GM23338 (cell line): ENCODE data around the gene DENND4C. TPM values are rescaled to one million over a fixed set of nuclear protein-coding genes. Genes with fewer than 3 reads are reported as not detected.

Experiments
- ATAC-seq: fragments of 200-7000 bp; cut with Tn5 transposase; 3 replicates; pipeline ENCODE4 v1.9.1; 2020
- DNase-seq: peaks from one replicate; pipeline ENCODE4 v3.0.0-alpha.2; 2015; ENCODE audit warnings: low spot score
- H2AFZ ChIP-seq: fragments of 200-600 bp; sonication (generic); 2 replicates; pipeline ENCODE4 v1.8.0; 2016; ENCODE audit warnings: antibody characterized with exemption, mild to moderate bottlenecking, moderate library complexity
- H3F3A ChIP-seq: fragments of 200-600 bp; sonication (generic); replicated peaks from 2 replicates; pipeline ENCODE4 v1.8.0; 2017; ENCODE audit warnings: antibody characterized with exemption, mixed run types, low read depth
- H3K27ac ChIP-seq: fragments of 200-600 bp; sonication (generic); 2 replicates; pipeline ENCODE4 v1.6.1; 2016; ENCODE audit warnings: low read depth
- H3K27me3 ChIP-seq: fragments of 200-600 bp; sonication (generic); 2 replicates; pipeline ENCODE4 v1.8.0; 2016; ENCODE audit warnings: mild to moderate bottlenecking, mixed run types, moderate library complexity; ENCODE audit not compliant: insufficient read depth
- H3K36me3 ChIP-seq: fragments of 200-600 bp; sonication (generic); 2 replicates; pipeline ENCODE4 v1.8.0; 2016; ENCODE audit warnings: mild to moderate bottlenecking; ENCODE audit not compliant: insufficient read depth
- H3K4me1 ChIP-seq: fragments of 200-600 bp; sonication (generic); 2 replicates; pipeline ENCODE4 v1.8.0; 2016; ENCODE audit warnings: mild to moderate bottlenecking, moderate library complexity; ENCODE audit not compliant: insufficient read depth
- H3K4me2 ChIP-seq: fragments of 200-600 bp; sonication (generic); 2 replicates; pipeline ENCODE4 v1.7.1; 2017; ENCODE audit warnings: mixed run types
- H3K4me3 ChIP-seq: fragments of 200-600 bp; sonication (generic); 2 replicates; pipeline ENCODE4 v1.6.1; 2016; ENCODE audit warnings: mixed run types
- H3K79me2 ChIP-seq: fragments of 200-600 bp; sonication (generic); replicated peaks from 2 replicates; pipeline ENCODE4 v1.8.0; 2017; ENCODE audit warnings: mild to moderate bottlenecking; ENCODE audit not compliant: insufficient read depth
- H3K9me2 ChIP-seq: fragments of 200-600 bp; sonication (generic); 2 replicates; pipeline ENCODE4 v1.8.0; 2017; ENCODE audit not compliant: insufficient read depth
- H4K20me1 ChIP-seq: fragments of 200-600 bp; sonication (generic); replicated peaks from 2 replicates; pipeline ENCODE4 v1.8.0; 2017; ENCODE audit warnings: mild to moderate bottlenecking; ENCODE audit not compliant: insufficient read depth
- H3K27ac Mint-ChIP-seq: 2 replicates; pipeline ENCODE4 v1.8.0; 2020; ENCODE audit warnings: inconsistent platforms, mild to moderate bottlenecking, moderate library complexity, mixed read lengths
- H3K27me3 Mint-ChIP-seq: 3 replicates; pipeline ENCODE4 v1.8.0; 2022; ENCODE audit warnings: low read depth, mild to moderate bottlenecking, moderate library complexity, mixed read lengths, inconsistent platforms; ENCODE audit not compliant: insufficient read depth, poor library complexity
- H3K36me3 Mint-ChIP-seq: 3 replicates; pipeline ENCODE4 v1.8.0; 2021; ENCODE audit warnings: low read depth, mild to moderate bottlenecking, inconsistent platforms, moderate library complexity, mixed read lengths
- H3K4me1 Mint-ChIP-seq: 3 replicates; pipeline ENCODE4 v1.8.0; 2020; ENCODE audit warnings: mild to moderate bottlenecking, inconsistent platforms, mixed read lengths
- H3K4me3 Mint-ChIP-seq: 3 replicates; pipeline ENCODE4 v1.8.0; 2021; ENCODE audit warnings: moderate library complexity, mild to moderate bottlenecking, inconsistent platforms, mixed read lengths
- H3K9me3 Mint-ChIP-seq: 3 replicates; pipeline ENCODE4 v1.8.0; 2020; ENCODE audit warnings: moderate library complexity, mild to moderate bottlenecking, inconsistent platforms, mixed read lengths
- CREB1 ChIP-seq: fragments of 250-450 bp; sonication (Bioruptor Pico); IDR thresholded peaks from 2 replicates; pipeline ENCODE4 v1.5.0; 2020; ENCODE audit warnings: low read depth, mild to moderate bottlenecking, moderate library complexity
- EZH2 ChIP-seq: fragments of 200-600 bp; sonication (generic); IDR thresholded peaks from one replicate; pipeline ENCODE4 v1.8.0; 2017; ENCODE audit warnings: antibody characterized with exemption, mild to moderate bottlenecking, low read depth; ENCODE audit not compliant: unreplicated experiment
- EZH2phosphoT487 ChIP-seq: fragments of 200-600 bp; sonication (generic); IDR thresholded peaks from one replicate; pipeline ENCODE4 v1.8.1; 2018; ENCODE audit warnings: antibody characterized with exemption; ENCODE audit not compliant: unreplicated experiment
- JUNB ChIP-seq: IDR thresholded peaks from one replicate; pipeline ENCODE4 v1.6.1; 2016; ENCODE audit warnings: antibody characterized with exemption; ENCODE audit not compliant: unreplicated experiment
- NANOG ChIP-seq: IDR thresholded peaks from 2 replicates; pipeline ENCODE4 v1.6.1; 2016; ENCODE audit warnings: antibody characterized with exemption, borderline replicate concordance
- POLR2AphosphoS5 ChIP-seq: IDR thresholded peaks from 2 replicates; pipeline ENCODE4 v1.6.1; 2016; ENCODE audit warnings: antibody characterized with exemption, low read depth
- STAT1 ChIP-seq: IDR thresholded peaks from one replicate; pipeline ENCODE4 v1.6.1; 2016; ENCODE audit warnings: antibody characterized with exemption; ENCODE audit not compliant: unreplicated experiment
- ZNF114 ChIP-seq: fragments of 250-450 bp; sonication (Bioruptor Pico); IDR thresholded peaks from 2 replicates; pipeline ENCODE4 v1.5.0; 2020; ENCODE audit warnings: mild to moderate bottlenecking, moderate library complexity
- ZNF331 ChIP-seq: fragments of 250-450 bp; sonication (Bioruptor Pico); IDR thresholded peaks from 2 replicates; pipeline ENCODE4 v1.5.0; 2020; ENCODE audit warnings: low read depth, mild to moderate bottlenecking, moderate library complexity
- polyA plus RNA-seq: library from polyadenylated mRNA; unstranded; fragments of >200 nt; fragmentation: Nextera tagmentation; extraction: Ambion mirVana; gene quantifications from 2 replicates; pipeline ENCODE4 v1.2.1, GENCODE V29; 2016
- total RNA-seq: library from RNA; depleted of rRNA; stranded (reverse); fragments of >200 nt; shearing (Covaris generic); gene quantifications from 2 replicates; pipeline ENCODE4 v1.2.3, GENCODE V29; 2014
- TF ChIP-seq, protein P1 (sequence below), 2 experiments: fragments of 200-600 bp in 1 of 2; sonication (generic) in 1 of 2; conservative IDR thresholded peaks; 2 replicates each; pipeline versions ENCODE4 v1.5.1 to v1.6.1; 2016 to 2017; ENCODE audit warnings: antibody characterized with exemption in 2 of 2, low read depth in 2 of 2, mild to moderate bottlenecking in 2 of 2, moderate library complexity in 1 of 2
- TF ChIP-seq, protein P2 (sequence below): IDR thresholded peaks from 2 replicates; pipeline ENCODE4 v1.6.1; 2016; ENCODE audit warnings: antibody characterized with exemption
- TF ChIP-seq, protein P3 (sequence below): IDR thresholded peaks from one replicate; pipeline ENCODE4 v1.6.1; 2018; ENCODE audit warnings: antibody characterized with exemption; ENCODE audit not compliant: unreplicated experiment
- TF ChIP-seq, protein P4 (sequence below): fragments of 250-450 bp; sonication (Bioruptor Pico); IDR thresholded peaks from 2 replicates; pipeline ENCODE4 v1.5.0; 2020; ENCODE audit warnings: mild to moderate bottlenecking, moderate library complexity

Gene DENND4C
- total and polyA plus RNA-seq, 2 experiments from 2014 or later: 6.4 to 30.8 TPM

DNA sequence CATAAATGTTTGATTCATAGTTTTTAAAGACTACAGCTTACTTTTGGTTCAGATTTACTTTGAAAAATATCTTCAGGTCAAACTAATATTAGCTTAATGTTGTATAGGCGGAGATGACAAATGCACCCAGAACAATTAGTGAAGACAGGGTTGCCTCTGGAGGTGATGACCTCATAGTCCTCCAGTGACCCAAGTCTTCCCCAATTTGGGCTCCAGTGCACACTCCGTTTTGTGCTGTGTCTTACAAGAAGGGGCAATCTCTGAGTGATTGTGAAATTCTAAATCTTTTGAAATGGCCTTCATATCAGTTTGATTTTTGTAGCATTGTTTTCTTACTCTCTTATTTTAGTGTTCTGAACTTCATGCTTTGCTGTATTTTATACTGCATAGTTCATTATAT, 57.6 kb downstream of the DENND4C start:
- Histone ChIP-seq H3K4me3 (no peak overlapping the region), H3K36me3 (peaks cover 4% of the 10 kb centered on the region), H2AFZ (no peak overlapping the region), H3K4me2 (no peak overlapping the region), H3K9me2 (no peaks in the 10 kb centered on the region), H3K27me3 (no peaks in the 10 kb centered on the region), H3K79me2 (peaks cover 29% of the 10 kb centered on the region), H3F3A (no peaks in the 10 kb centered on the region), H3K4me1 (no peaks in the 10 kb centered on the region), H3K27ac (no peak overlapping the region), H4K20me1 (no peaks in the 10 kb centered on the region; the same call in 1 of the 2 replicates)
- Mint-ChIP-seq H3K27ac (no peak overlapping the region), H3K4me1 (no peaks in the 10 kb centered on the region), H3K36me3 (peaks cover 19% of the 10 kb centered on the region; the same call in 2 of the 3 replicates), H3K9me3 (no peaks in the 10 kb centered on the region), H3K27me3 (peaks cover 2% of the 10 kb centered on the region), H3K4me3 (no peak overlapping the region)
- ATAC-seq (no peak), DNase-seq (no peak)
- TF ChIP-seq EZH2phosphoT487 (no peak), JUNB (no peak), STAT1 (no peak), ZNF114 (CRISPR knock-in tag) (no peak), POLR2AphosphoS5 (no peak), EZH2 (no peak), CREB1 (CRISPR knock-in tag) (no peak), ZNF331 (no peak), NANOG (no peak)
- TF ChIP-seq, protein P1, sequence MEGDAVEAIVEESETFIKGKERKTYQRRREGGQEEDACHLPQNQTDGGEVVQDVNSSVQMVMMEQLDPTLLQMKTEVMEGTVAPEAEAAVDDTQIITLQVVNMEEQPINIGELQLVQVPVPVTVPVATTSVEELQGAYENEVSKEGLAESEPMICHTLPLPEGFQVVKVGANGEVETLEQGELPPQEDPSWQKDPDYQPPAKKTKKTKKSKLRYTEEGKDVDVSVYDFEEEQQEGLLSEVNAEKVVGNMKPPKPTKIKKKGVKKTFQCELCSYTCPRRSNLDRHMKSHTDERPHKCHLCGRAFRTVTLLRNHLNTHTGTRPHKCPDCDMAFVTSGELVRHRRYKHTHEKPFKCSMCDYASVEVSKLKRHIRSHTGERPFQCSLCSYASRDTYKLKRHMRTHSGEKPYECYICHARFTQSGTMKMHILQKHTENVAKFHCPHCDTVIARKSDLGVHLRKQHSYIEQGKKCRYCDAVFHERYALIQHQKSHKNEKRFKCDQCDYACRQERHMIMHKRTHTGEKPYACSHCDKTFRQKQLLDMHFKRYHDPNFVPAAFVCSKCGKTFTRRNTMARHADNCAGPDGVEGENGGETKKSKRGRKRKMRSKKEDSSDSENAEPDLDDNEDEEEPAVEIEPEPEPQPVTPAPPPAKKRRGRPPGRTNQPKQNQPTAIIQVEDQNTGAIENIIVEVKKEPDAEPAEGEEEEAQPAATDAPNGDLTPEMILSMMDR (conservative IDR thresholded peaks at IDR 0.05; ENCODE audit: low read depth in 2 of 2): no peak
- TF ChIP-seq, protein P2, sequence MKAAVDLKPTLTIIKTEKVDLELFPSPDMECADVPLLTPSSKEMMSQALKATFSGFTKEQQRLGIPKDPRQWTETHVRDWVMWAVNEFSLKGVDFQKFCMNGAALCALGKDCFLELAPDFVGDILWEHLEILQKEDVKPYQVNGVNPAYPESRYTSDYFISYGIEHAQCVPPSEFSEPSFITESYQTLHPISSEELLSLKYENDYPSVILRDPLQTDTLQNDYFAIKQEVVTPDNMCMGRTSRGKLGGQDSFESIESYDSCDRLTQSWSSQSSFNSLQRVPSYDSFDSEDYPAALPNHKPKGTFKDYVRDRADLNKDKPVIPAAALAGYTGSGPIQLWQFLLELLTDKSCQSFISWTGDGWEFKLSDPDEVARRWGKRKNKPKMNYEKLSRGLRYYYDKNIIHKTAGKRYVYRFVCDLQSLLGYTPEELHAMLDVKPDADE: no peak
- TF ChIP-seq, protein P3, sequence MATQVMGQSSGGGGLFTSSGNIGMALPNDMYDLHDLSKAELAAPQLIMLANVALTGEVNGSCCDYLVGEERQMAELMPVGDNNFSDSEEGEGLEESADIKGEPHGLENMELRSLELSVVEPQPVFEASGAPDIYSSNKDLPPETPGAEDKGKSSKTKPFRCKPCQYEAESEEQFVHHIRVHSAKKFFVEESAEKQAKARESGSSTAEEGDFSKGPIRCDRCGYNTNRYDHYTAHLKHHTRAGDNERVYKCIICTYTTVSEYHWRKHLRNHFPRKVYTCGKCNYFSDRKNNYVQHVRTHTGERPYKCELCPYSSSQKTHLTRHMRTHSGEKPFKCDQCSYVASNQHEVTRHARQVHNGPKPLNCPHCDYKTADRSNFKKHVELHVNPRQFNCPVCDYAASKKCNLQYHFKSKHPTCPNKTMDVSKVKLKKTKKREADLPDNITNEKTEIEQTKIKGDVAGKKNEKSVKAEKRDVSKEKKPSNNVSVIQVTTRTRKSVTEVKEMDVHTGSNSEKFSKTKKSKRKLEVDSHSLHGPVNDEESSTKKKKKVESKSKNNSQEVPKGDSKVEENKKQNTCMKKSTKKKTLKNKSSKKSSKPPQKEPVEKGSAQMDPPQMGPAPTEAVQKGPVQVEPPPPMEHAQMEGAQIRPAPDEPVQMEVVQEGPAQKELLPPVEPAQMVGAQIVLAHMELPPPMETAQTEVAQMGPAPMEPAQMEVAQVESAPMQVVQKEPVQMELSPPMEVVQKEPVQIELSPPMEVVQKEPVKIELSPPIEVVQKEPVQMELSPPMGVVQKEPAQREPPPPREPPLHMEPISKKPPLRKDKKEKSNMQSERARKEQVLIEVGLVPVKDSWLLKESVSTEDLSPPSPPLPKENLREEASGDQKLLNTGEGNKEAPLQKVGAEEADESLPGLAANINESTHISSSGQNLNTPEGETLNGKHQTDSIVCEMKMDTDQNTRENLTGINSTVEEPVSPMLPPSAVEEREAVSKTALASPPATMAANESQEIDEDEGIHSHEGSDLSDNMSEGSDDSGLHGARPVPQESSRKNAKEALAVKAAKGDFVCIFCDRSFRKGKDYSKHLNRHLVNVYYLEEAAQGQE: no peak
- TF ChIP-seq, protein P4, sequence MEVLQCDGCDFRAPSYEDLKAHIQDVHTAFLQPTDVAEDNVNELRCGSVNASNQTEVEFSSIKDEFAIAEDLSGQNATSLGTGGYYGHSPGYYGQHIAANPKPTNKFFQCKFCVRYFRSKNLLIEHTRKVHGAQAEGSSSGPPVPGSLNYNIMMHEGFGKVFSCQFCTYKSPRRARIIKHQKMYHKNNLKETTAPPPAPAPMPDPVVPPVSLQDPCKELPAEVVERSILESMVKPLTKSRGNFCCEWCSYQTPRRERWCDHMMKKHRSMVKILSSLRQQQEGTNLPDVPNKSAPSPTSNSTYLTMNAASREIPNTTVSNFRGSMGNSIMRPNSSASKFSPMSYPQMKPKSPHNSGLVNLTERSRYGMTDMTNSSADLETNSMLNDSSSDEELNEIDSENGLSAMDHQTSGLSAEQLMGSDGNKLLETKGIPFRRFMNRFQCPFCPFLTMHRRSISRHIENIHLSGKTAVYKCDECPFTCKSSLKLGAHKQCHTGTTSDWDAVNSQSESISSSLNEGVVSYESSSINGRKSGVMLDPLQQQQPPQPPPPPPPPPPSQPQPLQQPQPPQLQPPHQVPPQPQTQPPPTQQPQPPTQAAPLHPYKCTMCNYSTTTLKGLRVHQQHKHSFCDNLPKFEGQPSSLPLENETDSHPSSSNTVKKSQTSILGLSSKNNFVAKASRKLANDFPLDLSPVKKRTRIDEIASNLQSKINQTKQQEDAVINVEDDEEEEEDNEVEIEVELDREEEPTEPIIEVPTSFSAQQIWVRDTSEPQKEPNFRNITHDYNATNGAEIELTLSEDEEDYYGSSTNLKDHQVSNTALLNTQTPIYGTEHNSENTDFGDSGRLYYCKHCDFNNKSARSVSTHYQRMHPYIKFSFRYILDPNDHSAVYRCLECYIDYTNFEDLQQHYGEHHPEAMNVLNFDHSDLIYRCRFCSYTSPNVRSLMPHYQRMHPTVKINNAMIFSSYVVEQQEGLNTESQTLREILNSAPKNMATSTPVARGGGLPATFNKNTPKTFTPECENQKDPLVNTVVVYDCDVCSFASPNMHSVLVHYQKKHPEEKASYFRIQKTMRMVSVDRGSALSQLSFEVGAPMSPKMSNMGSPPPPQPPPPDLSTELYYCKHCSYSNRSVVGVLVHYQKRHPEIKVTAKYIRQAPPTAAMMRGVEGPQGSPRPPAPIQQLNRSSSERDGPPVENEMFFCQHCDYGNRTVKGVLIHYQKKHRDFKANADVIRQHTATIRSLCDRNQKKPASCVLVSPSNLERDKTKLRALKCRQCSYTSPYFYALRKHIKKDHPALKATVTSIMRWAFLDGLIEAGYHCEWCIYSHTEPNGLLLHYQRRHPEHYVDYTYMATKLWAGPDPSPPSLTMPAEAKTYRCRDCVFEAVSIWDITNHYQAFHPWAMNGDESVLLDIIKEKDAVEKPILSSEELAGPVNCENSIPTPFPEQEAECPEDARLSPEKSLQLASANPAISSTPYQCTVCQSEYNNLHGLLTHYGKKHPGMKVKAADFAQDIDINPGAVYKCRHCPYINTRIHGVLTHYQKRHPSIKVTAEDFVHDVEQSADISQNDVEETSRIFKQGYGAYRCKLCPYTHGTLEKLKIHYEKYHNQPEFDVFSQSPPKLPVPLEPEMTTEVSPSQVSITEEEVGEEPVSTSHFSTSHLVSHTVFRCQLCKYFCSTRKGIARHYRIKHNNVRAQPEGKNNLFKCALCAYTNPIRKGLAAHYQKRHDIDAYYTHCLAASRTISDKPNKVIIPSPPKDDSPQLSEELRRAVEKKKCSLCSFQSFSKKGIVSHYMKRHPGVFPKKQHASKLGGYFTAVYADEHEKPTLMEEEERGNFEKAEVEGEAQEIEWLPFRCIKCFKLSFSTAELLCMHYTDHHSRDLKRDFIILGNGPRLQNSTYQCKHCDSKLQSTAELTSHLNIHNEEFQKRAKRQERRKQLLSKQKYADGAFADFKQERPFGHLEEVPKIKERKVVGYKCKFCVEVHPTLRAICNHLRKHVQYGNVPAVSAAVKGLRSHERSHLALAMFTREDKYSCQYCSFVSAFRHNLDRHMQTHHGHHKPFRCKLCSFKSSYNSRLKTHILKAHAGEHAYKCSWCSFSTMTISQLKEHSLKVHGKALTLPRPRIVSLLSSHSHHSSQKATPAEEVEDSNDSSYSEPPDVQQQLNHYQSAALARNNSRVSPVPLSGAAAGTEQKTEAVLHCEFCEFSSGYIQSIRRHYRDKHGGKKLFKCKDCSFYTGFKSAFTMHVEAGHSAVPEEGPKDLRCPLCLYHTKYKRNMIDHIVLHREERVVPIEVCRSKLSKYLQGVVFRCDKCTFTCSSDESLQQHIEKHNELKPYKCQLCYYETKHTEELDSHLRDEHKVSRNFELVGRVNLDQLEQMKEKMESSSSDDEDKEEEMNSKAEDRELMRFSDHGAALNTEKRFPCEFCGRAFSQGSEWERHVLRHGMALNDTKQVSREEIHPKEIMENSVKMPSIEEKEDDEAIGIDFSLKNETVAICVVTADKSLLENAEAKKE (CRISPR knock-in tag): no peak
